HUES48 (cell line): ENCODE measurements around the gene ARL4A.

Experiments
- H3K27ac ChIP-seq: one replicate; pipeline ENCODE4 v1.7.0; 2013; ENCODE audit warnings: low read depth, low read length, inconsistent platforms
- H3K27me3 ChIP-seq: 2 replicates; pipeline ENCODE4 v1.6.1; 2013; ENCODE audit warnings: mild to moderate bottlenecking, low read length; ENCODE audit not compliant: control insufficient read depth, insufficient read depth
- H3K36me3 ChIP-seq: 2 replicates; pipeline ENCODE4 v1.6.1; 2013; ENCODE audit warnings: low read length; ENCODE audit not compliant: control insufficient read depth, insufficient read depth
- H3K4me1 ChIP-seq: 2 replicates; pipeline ENCODE4 v1.6.1; 2013; ENCODE audit warnings: mild to moderate bottlenecking, low read length; ENCODE audit not compliant: control insufficient read depth, insufficient read depth
- H3K4me3 ChIP-seq: 2 replicates; pipeline ENCODE4 v1.5.1; 2013; ENCODE audit warnings: mild to moderate bottlenecking, low read depth, low read length
- H3K9ac ChIP-seq: 2 replicates; pipeline ENCODE4 v1.6.1; 2013; ENCODE audit warnings: mild to moderate bottlenecking, low read depth, low read length, moderate library complexity
- H3K9me3 ChIP-seq: 2 replicates; pipeline ENCODE4 v1.6.1; 2013; ENCODE audit warnings: low read length; ENCODE audit not compliant: control insufficient read depth, insufficient read depth

Gene ARL4A

DNA sequence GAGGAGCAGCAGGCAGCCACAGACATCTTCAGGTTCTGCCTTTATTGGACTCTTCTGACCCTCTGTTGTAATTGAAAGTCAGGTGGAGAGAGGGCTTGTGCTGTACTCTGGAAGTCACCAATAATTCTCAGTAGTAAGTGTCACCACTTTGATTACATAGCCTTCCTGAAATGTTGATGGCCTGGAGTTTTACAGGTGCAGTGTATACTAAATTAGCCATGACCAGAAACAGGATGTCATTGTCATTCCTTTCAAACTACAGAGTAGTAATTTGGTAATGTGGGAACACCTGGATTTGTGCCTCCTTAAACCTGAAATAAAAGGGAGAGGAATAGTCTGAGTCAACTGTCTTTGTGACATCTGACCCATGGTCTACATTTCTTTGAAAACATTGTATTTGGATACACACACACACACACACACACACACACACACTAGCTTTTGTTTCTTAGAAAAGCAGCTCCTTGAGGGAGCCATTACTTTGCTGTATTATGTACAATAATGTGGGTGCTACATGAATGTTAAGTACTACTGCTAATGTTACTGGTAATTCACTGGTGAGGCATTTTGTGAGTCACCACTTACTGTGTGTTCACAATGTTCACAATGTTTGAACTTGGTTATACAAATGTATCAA lies 19.6 kb downstream of the ARL4A start:
- Histone ChIP-seq H3K9me3 (no peaks in the 10 kb centered on the region), H3K27ac (no peak overlapping the region)

GRCh38 chr7:12708314-12708713 lies 20.9 kb downstream of the ARL4A start:
- Histone ChIP-seq H3K27me3 (no peaks in the 10 kb centered on the region), H3K4me3 (no peak overlapping the region), H3K4me1 (peaks cover 15% of the 10 kb centered on the region), H3K9me3 (no peaks in the 10 kb centered on the region), H3K36me3 (no peaks in the 10 kb centered on the region), H3K9ac (no peak overlapping the region), H3K27ac (no peak overlapping the region)

More for the DNA sequence above, 19.6 kb downstream of the ARL4A start:
- Histone ChIP-seq H3K9ac (no peak overlapping the region), H3K4me3 (no peak overlapping the region), H3K36me3 (no peaks in the 10 kb centered on the region), H3K27me3 (no peaks in the 10 kb centered on the region), H3K4me1 (peaks cover 5% of the 10 kb centered on the region)

GRCh38 chr7:12709726-12710502 lies 22.5 kb downstream of the ARL4A start:
- Histone ChIP-seq H3K4me3 (no peak overlapping the region), H3K27me3 (no peaks in the 10 kb centered on the region), H3K9ac (no peak overlapping the region), H3K9me3 (no peaks in the 10 kb centered on the region), H3K4me1 (peaks cover 24% of the 10 kb centered on the region), H3K27ac (no peak overlapping the region), H3K36me3 (no peaks in the 10 kb centered on the region)

- Histone ChIP-seq H3K9ac (no peak overlapping the region), H3K27me3 (no peaks in the 10 kb centered on the region), H3K9me3 (no peaks in the 10 kb centered on the region), H3K4me3 (no peak overlapping the region), H3K36me3 (no peaks in the 10 kb centered on the region), H3K27ac (no peak overlapping the region), H3K4me1 (peaks cover 33% of the 10 kb centered on the region)
Observed at GRCh38 chr7:12711124-12711523, 23.7 kb downstream of the ARL4A start.

- no peaks in the 10 kb centered on the region for H3K27me3 ChIP-seq
- H3K9me3 ChIP-seq = no peaks in the 10 kb centered on the region
- H3K4me1 ChIP-seq = peaks cover 38% of the 10 kb centered on the region
- no peak overlapping the region for H3K4me3 ChIP-seq
- no peaks in the 10 kb centered on the region for H3K36me3 ChIP-seq
- H3K9ac ChIP-seq = no peak overlapping the region
- H3K27ac ChIP-seq = no peak overlapping the region
Observed at GRCh38 chr7:12712236-12712635, 24.8 kb downstream of the ARL4A start.

DNA sequence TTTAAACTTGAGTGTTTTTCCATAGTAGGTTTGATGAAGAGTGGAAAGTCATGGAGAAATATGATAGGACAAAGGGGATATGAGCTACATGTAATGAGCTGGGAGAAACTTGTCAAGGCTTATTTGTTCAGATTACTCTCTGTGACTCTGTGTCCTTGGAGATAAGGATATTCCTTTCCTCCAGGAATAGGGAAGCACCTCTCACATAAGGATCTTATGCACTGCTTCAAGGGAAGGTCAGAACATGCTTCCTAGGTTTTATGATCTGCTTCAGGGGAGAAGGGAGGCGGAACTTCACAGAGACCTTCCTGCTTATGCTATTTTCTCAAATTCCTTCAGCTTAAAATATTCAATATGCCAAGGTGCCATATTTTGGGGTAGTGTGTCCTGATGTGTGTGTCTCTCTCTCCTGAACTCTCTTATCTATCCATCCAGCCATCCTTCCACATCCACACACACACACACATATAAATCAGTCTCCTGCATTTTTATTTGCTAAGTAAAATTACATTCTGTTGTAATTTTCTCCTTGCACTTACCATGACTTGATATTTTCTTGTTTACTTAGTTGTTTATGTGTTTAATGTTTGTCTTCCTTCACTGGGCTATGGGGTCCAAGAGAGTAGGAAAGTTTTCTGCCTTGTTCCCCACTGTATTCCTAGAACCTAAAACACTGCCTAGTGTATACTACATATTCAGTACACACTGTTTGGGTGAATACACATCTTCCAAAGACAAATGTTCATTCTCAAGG lies 26.4 kb downstream of the ARL4A start:
- Histone ChIP-seq H3K27ac (no peak overlapping the region), H3K4me3 (no peak overlapping the region), H3K36me3 (no peaks in the 10 kb centered on the region), H3K9ac (no peak overlapping the region), H3K27me3 (no peaks in the 10 kb centered on the region), H3K9me3 (no peaks in the 10 kb centered on the region), H3K4me1 (peaks cover 41% of the 10 kb centered on the region)

GRCh38 chr7:12714379-12714737 lies 26.9 kb downstream of the ARL4A start:
- no peaks in the 10 kb centered on the region for H3K36me3 ChIP-seq

GRCh38 chr7:12715372-12716133 lies 28.1 kb downstream of the ARL4A start:
- H3K4me1 ChIP-seq = peaks cover 48% of the 10 kb centered on the region
- H3K9me3 ChIP-seq = no peaks in the 10 kb centered on the region
- H3K27ac ChIP-seq = peak overlapping the region; percentile 96
- H3K9ac ChIP-seq = peak overlapping the region; percentile 9; the same call in 1 of the 2 replicates
- no peaks in the 10 kb centered on the region for H3K36me3 ChIP-seq
- peak overlapping the region; percentile 24 for H3K4me3 ChIP-seq
- H3K27me3 ChIP-seq = no peaks in the 10 kb centered on the region

More at GRCh38 chr7:12714379-12714737, 26.9 kb downstream of the ARL4A start:
- peaks cover 42% of the 10 kb centered on the region for H3K4me1 ChIP-seq
- H3K9me3 ChIP-seq = no peaks in the 10 kb centered on the region
- no peak overlapping the region for H3K4me3 ChIP-seq
- H3K9ac ChIP-seq = no peak overlapping the region
- H3K27ac ChIP-seq = no peak overlapping the region
- H3K27me3 ChIP-seq = no peaks in the 10 kb centered on the region

GRCh38 chr7:12716134-12716681 lies 28.8 kb downstream of the ARL4A start:
- Histone ChIP-seq H3K4me1 (peaks cover 48% of the 10 kb centered on the region), H3K27ac (peak overlapping the region; percentile 96), H3K9me3 (no peaks in the 10 kb centered on the region), H3K4me3 (no peak overlapping the region), H3K9ac (no peak overlapping the region), H3K36me3 (no peaks in the 10 kb centered on the region), H3K27me3 (no peaks in the 10 kb centered on the region)

- no peaks in the 10 kb centered on the region for H3K9me3 ChIP-seq
- H3K9ac ChIP-seq = no peak overlapping the region
- peaks cover 48% of the 10 kb centered on the region for H3K4me1 ChIP-seq
Observed at GRCh38 chr7:12716722-12717121, 29.3 kb downstream of the ARL4A start.

More at GRCh38 chr7:12716722-12717121, 29.3 kb downstream of the ARL4A start:
- Histone ChIP-seq H3K27ac (peak overlapping the region; percentile 0), H3K36me3 (no peaks in the 10 kb centered on the region), H3K4me3 (no peak overlapping the region), H3K27me3 (no peaks in the 10 kb centered on the region)
